Activated effector memory CD4-positive, alpha-beta T cell treated with Interleukin-2 at 50 U/mL for 16 hours (primary cell): Measurements from ENCODE around the gene RDX.
A peak's percentile ranks its signal among the peaks of the same experiment; 100 is the strongest.
"Not testable (repeated sequence)": the region's sequence is repeated elsewhere in the genome, so short reads cannot be mapped to it uniquely, and the experiment has no call there.

Experiments used
- DNase-seq: peaks from one replicate; pipeline ENCODE4 v3.0.0-alpha.2; 2020

RDX gene

DNA sequence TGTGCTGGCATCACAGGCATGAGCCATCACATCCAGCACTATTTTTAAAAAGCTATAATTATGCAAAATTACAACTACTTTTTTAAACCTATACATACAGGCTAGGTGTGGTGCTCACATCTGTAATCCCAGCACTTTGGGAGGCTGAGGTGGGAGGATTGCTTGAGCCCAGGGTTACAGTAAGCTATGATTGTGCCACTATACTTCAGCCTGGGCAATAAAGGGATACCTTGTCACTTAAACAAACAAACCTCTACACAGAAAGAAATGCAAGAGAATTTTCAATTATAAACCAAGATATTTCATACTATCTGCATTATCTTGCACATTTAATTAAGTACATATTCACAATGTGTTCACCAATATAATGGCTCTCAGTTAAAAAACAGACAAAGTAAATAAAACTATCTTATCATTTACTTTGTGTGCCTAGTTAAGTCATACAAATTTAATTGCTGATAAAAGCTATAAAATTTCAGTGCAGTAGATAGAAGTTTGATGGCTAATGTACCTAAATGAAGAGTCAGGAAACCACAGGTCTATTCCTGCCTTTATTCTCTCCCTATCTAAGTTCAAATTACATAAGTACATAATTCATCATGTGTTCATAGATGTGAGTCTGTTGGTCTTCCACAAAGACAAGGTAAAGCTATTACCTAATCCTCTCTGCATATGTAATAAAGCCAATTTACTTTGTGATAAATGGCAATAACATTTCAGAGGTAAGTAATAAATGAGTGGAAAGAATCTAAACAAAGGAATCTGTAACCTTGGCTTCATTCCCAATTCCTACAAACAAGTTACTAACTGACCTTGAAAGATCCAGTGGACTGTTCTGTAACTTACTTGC, 9.0 kb upstream of the RDX start:
- DNase-seq = no peak

DNA sequence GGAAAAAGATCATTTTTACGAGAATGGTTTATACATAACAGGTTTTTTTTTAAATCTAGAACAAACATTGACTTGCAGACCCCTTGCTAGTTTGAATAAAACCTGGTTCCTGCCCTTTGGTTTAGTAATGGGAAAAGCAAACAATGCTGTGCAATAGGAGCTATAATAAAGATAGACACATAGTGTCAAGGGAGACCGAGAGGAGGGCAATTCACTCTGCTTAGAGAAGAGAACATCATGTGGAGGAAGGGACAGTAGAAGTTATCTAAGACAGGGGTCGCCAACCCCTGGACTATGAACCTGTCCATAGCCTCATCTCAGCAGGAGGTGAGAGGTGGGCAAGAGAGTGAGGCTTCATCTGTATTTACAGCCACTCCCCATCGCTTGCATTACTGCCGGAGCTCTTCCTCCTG, 7.0 kb upstream of the RDX start:
- no peak for DNase-seq

DNA sequence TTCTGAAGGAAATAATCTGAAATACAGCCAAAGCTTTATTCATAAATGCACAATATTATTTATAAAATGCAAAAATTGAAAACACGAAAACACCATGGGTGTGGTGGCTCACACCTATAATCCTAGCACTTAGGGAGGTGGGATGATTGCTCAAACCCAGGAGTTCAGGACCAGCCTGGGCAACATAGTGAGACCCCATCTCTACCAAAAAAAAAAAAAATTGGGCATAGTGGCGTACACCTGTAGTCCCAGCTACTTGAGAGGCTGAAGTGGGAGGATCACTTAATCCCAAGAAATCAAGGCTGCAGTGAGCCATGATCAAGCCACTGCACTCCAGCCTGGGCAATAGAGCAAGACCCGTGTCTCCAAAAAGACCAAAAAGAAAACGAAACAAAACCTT, 5.2 kb upstream of the RDX start:
- no peak for DNase-seq

- no peak for DNase-seq
Measured at GRCh38 chr11:110301032-110301431, 4.6 kb upstream of the RDX start.

- no peak for DNase-seq
Measured at GRCh38 chr11:110299006-110299785, 2.8 kb upstream of the RDX start.

DNA sequence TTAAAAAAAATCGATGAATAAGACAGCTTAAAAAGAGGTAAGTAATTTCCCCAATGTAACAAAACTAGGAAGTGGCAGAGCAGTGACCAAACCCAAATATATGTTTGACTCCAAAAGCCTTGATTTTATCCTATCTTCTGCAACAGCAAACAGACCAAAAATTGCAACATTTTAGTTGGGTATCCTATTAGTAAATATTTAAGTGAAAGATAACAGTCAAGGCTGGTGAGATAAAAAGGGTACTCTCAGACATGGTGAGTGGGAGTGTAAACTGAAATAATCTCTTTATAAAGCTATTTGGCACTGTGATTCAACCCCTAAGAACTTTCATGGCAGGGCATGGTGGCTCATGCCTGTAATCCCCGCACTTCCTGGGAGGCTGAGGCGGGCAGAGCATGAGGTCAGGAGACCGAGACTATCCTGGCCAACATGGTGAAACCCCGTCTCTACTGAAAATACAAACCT, 1.9 kb upstream of the RDX start:
- no peak for DNase-seq

DNA sequence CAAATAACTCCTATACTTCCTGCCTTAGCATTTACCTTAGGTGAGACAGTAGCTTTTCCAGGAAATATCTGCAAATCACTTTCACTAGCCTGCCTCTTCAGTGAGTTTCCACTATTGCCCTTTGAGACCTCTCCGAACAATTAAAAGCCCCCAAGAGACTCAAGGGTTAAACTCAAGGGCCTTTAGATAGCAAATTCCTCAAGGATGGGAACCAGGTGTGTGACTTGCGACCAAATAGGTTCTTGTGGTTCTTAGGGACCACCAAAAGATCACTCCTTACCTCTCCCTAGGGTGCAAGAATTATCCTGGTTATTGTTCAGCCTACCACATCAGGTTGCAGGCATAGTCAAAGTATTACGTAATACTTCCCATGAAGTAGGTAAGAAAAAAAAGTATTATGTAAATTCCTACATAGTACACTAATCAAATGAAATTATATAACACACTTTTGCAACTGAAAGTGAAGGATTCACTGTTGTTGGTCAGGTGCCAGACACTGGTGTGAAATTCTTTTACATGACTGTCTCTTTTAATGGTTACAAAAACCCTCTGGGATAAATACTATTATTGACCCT, 1.4 kb upstream of the RDX start:
- DNase-seq = no peak

GRCh38 chr11:110297076-110297725, 787 bp upstream of the RDX start:
- no peak for DNase-seq

- DNase-seq = peak; percentile 41
Measured at GRCh38 chr11:110295531-110296225, 736 bp downstream of the RDX start.

GRCh38 chr11:110295086-110295485, 1.3 kb downstream of the RDX start:
- no peak for DNase-seq

- DNase-seq = no peak
Measured at GRCh38 chr11:110294509-110294908, 1.9 kb downstream of the RDX start.

DNA sequence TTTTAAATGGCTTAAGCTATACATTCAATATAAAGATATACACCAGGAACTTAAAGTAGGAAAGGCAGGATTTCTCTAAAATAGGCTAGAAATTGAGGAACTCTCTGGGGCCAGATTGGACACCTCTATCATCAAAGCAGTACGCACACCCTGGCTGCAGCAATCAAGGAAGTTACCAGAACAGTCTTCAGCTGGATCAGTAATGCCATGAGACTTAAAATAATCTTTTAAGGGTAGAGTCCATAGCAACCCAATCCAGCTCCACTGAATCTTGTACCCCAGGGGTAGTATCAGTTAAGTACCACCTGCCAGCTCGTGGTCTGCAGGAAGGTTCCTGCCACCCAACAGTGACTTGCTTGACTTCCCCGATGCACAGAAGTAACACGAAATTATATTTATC, 3.0 kb downstream of the RDX start:
- no peak for DNase-seq

GRCh38 chr11:110292146-110292545, 4.3 kb downstream of the RDX start:
- not testable (repeated sequence) for DNase-seq

DNA sequence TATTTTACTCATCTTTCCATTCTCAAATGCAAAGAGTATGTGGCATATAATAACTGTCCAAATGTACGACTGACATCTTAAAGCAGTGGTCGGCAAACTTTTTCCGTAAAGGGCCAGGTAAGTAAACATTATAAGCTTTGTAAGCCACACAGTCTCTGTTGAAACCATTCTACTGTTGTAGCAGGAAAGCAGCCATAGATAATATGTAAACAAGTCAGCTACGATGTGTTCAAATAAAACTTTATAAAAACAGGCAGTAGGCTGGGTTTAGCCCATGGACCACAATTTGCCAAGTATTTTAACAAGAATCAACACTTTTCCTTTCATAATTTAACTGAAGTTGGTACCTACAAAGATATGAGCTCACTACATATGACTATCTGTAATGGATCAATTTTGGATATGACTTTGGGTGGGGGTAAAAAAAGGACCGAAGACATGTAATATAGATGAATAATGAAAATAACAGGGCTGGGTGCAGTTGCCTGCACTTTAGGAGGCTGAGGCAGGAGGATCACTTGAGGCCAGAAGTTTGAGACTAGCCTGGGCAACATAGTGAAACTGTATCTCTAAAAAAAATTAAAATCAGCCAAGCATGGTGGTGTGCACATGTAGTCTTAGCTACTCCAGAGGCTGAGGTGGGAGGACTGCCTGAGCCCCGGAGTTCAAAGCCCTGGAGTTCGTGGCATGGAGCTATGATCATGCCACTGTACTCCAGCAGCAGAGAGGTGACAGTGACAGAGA, 5.7 kb downstream of the RDX start:
- no peak for DNase-seq

DNA sequence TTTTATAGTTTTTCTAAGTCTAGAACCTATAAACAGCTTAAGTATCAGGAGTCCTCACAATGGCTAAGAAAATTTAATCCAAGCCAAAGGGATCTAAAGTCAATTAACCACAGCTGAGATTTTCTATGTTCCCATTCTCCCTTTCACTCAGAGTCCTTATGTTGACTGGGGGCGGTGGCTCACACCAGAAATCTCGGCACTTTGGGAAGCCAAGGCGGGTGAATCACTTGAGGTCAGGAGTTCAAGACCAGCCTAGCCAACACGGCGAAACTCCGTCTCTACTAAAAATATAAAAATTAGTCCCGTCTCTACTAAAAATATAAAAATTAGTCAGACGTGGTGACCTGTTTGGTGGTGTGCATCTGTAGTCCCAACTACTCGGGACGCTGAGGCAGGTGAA, 6.9 kb downstream of the RDX start:
- DNase-seq = no peak

DNA sequence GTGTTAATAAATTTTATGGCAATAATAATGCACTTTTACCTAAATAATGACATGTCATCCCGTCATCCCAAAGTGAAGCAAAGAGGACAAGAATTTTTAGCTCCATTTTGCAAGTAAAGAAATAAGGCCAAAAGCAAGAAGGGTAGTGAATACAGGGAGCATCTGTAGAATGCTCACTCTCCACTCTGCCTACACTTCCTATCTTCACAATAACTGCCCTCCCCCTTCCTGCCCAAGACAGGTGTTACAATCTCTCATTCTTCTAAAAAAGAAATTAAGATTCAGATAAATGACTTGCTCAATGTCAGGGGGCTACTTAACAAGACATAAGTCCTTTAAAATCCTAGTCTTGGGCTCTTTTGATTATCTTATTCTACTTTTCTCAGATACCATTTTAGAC, 8.9 kb downstream of the RDX start:
- DNase-seq = no peak

GRCh38 chr11:110286298-110287040, 9.9 kb downstream of the RDX start:
- DNase-seq = no peak

DNA sequence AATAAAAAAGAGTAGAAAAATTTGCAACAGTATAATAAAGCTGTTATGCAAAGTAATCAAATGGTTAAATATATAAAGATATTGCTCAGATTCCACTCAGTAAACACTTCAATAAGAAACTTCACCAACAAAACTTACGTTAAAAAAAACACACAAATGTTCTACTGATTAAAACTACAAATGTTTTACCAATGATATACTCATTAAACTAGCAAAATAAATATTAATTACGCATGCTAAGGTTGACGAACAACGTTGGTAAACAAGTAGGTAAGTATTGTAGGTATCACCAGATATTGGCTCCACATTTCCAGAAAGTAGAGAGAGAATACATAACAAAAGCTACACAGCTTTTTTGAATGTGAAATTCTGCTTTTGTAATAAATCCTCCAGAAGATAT, 12.6 kb downstream of the RDX start:
- no peak for DNase-seq

- not testable (repeated sequence) for DNase-seq
Measured at GRCh38 chr11:110280595-110280994, 15.8 kb downstream of the RDX start.

DNA sequence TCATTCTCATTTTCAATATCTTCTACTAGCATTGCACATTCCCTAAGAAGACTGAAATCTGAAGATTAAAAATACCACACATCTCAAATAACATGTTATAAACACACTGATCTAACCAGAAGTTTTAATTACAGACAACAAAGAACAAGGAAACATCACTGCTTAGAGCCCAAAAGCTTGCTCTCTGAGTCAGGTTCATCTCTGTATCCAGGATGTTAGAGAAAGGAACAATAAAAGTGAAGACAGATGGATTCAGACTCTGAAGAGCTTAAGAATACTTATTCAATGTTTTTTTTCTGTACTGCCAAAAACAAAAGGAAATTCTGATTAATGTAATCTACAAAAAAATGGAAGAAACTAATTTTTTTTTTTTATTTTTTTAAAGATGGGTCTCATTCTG, 16.5 kb downstream of the RDX start:
- DNase-seq = no peak

- no peak for DNase-seq
Measured at GRCh38 chr11:110272919-110273318, 23.5 kb downstream of the RDX start.
